Measurements from ENCODE around the gene OPTN. TPM values are rescaled to one million over a fixed set of nuclear protein-coding genes. Genes with fewer than 3 reads are reported as not detected.
"Not testable (repeated sequence)": the region's sequence is repeated elsewhere in the genome, so short reads cannot be mapped to it uniquely, and the experiment has no call there.

The OPTN gene
- total RNA-seq, 1 experiment from 2014 or later: 48.9 TPM

DNA sequence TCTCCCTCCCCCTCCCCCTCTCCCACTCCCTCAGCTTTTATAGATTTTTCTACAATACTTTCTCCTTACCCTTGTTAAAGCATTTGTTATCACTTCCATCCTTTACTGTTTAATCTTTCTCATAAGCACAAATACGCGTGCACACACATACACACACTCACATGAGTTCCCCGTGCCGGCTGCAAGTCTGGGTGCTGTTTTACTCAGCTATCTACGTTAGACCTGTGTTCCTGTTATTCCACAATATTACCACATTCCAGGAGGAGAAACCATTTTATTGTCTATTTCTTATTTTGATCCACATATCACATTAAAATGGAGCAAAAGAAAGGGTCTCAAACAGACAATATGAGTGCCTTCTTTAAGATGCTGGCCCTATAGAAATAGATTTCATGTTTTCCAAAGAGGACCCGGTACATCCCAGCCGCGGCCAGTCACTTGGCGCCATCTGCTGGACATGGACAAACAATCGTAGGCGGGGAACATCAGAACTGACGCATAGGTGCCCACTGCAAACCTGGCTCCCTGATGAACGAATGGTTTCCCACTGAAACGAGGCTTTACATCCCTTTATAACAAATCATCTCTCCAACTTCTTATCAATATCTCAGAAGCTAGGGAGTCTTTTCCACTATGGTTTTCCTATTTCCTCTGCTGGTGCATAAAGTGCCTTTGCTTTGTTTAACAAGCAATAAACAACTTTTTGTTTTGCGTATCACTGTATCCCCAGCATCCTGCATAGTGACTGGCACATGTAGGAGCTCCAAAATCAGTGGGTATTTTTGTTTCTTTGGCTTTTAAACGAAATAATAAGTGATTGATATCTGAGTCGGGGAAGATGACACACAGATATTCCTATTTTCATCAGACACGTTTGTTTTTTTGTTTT lies 25.2 kb upstream of the OPTN start:
- no TSS peak for BruUV-seq (replicated peaks)
- peak; percentile 75 for DNase-seq
- no peak overlapping the region for H3K27ac Mint-ChIP-seq (ENCODE audit: unreplicated experiment)
- H3K9me3 Mint-ChIP-seq (ENCODE audit: low read depth, unreplicated experiment): peaks cover 3% of the 10 kb centered on the region
- no peaks in the 10 kb centered on the region for H3K36me3 Mint-ChIP-seq (ENCODE audit: insufficient read depth, unreplicated experiment)
- peaks cover 68% of the 10 kb centered on the region for H3K27me3 Mint-ChIP-seq (ENCODE audit: unreplicated experiment)
- TF ChIP-seq, protein P1, sequence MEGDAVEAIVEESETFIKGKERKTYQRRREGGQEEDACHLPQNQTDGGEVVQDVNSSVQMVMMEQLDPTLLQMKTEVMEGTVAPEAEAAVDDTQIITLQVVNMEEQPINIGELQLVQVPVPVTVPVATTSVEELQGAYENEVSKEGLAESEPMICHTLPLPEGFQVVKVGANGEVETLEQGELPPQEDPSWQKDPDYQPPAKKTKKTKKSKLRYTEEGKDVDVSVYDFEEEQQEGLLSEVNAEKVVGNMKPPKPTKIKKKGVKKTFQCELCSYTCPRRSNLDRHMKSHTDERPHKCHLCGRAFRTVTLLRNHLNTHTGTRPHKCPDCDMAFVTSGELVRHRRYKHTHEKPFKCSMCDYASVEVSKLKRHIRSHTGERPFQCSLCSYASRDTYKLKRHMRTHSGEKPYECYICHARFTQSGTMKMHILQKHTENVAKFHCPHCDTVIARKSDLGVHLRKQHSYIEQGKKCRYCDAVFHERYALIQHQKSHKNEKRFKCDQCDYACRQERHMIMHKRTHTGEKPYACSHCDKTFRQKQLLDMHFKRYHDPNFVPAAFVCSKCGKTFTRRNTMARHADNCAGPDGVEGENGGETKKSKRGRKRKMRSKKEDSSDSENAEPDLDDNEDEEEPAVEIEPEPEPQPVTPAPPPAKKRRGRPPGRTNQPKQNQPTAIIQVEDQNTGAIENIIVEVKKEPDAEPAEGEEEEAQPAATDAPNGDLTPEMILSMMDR (IDR thresholded peaks at IDR 0.05; ENCODE audit: unreplicated experiment): peak; percentile 62
- CTCF ChIA-PET: interaction anchor here (0.6 to 1.5 kb wide), 5 partner anchors 9 to 374 kb away, joined by 3 to 8 read pairs (median 3); no protein-coding TSS in a partner anchor
- intact Hi-C loops (cut with micrococcal nuclease; ENCODE audit: unreplicated experiment): loop anchor here (1.0 to 10.0 kb wide), 3 partner anchors 170 to 813 kb away; no protein-coding TSS in a partner anchor
- H3K4me1 Mint-ChIP-seq (ENCODE audit: low read depth, unreplicated experiment): no peaks in the 10 kb centered on the region
- no peak overlapping the region for H3K4me3 Mint-ChIP-seq (ENCODE audit: low read depth, unreplicated experiment)

DNA sequence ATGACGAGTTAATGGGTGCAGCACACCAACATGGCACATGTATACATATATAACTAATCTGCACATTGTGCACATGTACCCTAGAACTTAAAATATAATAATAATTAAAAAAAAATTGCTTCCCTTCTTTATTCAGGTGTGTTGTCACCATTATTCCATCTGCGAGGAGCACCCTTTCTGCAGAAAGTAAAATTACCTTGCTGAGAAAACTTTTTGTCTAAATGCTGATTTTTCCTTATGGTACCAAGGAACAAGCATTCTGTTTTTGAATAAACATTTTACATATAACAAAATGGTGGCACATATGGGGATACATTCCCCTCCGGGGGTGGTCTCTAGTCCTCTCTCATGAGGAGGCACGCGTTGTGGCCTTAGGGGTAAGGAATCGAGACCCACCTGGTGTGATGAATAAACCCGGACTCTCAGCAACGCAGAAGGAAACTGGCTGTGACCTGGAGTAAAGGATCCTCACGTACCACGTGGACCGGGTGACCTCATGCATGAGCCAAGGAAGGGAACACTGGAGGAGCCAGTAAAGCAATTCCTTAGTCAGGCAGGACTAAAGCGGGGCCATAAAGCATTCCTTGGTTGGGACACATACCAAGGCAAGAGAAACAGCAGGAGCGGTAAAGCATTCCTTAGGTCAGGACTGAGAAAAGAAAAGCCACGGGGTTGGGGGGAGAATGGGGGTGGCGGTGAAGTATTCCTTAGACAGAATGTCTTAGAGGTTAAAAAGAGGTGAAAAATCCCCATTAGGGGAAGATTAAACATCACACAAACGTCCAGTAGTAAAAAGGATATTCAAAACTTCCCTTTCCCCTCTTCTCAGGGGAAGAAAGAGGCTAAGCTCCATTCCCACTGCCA lies 20.8 kb upstream of the OPTN start:
- Mint-ChIP-seq H3K9me3 (ENCODE audit: low read depth, unreplicated experiment) (peaks cover 9% of the 10 kb centered on the region), H3K27me3 (ENCODE audit: unreplicated experiment) (peaks cover 26% of the 10 kb centered on the region), H3K36me3 (ENCODE audit: insufficient read depth, unreplicated experiment) (no peaks in the 10 kb centered on the region), H3K4me3 (ENCODE audit: low read depth, unreplicated experiment) (no peak overlapping the region), H3K27ac (ENCODE audit: unreplicated experiment) (no peak overlapping the region), H3K4me1 (ENCODE audit: low read depth, unreplicated experiment) (no peaks in the 10 kb centered on the region)
- intact Hi-C loops (cut with micrococcal nuclease; ENCODE audit: unreplicated experiment): loop anchor here (10.0 kb wide), 1 partner anchor 174 kb away; no protein-coding TSS in a partner anchor
- TF ChIP-seq, protein P1 (IDR thresholded peaks at IDR 0.05; ENCODE audit: unreplicated experiment): no peak
- CTCF ChIA-PET: no interaction called here
- no peak for DNase-seq
- BruUV-seq (replicated peaks): no TSS peak

- Mint-ChIP-seq H3K36me3 (ENCODE audit: insufficient read depth, unreplicated experiment) (no peaks in the 10 kb centered on the region), H3K4me1 (ENCODE audit: low read depth, unreplicated experiment) (no peaks in the 10 kb centered on the region), H3K27ac (ENCODE audit: unreplicated experiment) (no peak overlapping the region), H3K4me3 (ENCODE audit: low read depth, unreplicated experiment) (no peak overlapping the region), H3K9me3 (ENCODE audit: low read depth, unreplicated experiment) (peaks cover 13% of the 10 kb centered on the region), H3K27me3 (ENCODE audit: unreplicated experiment) (peaks cover 20% of the 10 kb centered on the region)
- DNase-seq: no peak
- TF ChIP-seq, protein P1 (IDR thresholded peaks at IDR 0.05; ENCODE audit: unreplicated experiment): no peak
- intact Hi-C loops (cut with micrococcal nuclease; ENCODE audit: unreplicated experiment): loop anchor here (10.0 kb wide), 1 partner anchor 175 kb away; no protein-coding TSS in a partner anchor
- BruUV-seq (replicated peaks): no TSS peak
- CTCF ChIA-PET: no interaction called here
Observed at GRCh38 chr10:13079776-13080050, 20.2 kb upstream of the OPTN start.

GRCh38 chr10:13080643-13081042 lies 19.3 kb upstream of the OPTN start:
- Mint-ChIP-seq H3K9me3 (ENCODE audit: low read depth, unreplicated experiment) (peaks cover 13% of the 10 kb centered on the region), H3K4me3 (ENCODE audit: low read depth, unreplicated experiment) (no peak overlapping the region), H3K27me3 (ENCODE audit: unreplicated experiment) (peaks cover 17% of the 10 kb centered on the region), H3K4me1 (ENCODE audit: low read depth, unreplicated experiment) (no peaks in the 10 kb centered on the region), H3K27ac (ENCODE audit: unreplicated experiment) (no peak overlapping the region), H3K36me3 (ENCODE audit: insufficient read depth, unreplicated experiment) (no peaks in the 10 kb centered on the region)
- TF ChIP-seq, protein P1 (IDR thresholded peaks at IDR 0.05; ENCODE audit: unreplicated experiment): no peak
- no peak for DNase-seq
- CTCF ChIA-PET: no interaction called here
- BruUV-seq (replicated peaks): no TSS peak
- intact Hi-C loops (cut with micrococcal nuclease; ENCODE audit: unreplicated experiment): no loop called here

DNA sequence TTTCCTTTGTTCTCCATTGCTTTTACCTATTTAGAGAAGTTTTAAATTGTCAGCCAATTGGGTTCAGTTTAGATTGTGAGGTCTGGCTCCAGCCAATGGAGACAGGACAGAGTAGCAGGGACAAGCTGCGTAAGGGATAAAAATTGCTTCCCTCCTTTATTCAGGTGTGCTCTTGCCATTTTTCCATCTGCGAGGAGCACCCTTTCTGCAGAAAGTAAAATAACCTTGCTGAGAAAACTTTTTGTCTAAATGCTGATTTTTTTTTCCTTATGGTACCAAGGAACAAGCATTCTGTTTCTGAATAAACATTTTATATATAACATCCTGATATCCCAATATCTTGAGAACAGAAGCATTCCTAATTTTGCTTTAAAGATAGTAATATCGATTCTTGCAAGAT lies 16.3 kb upstream of the OPTN start:
- H3K4me3 Mint-ChIP-seq (ENCODE audit: low read depth, unreplicated experiment); BruUV-seq (replicated peaks); intact Hi-C loops (cut with micrococcal nuclease; ENCODE audit: unreplicated experiment); H3K27ac Mint-ChIP-seq (ENCODE audit: unreplicated experiment); H3K36me3 Mint-ChIP-seq (ENCODE audit: insufficient read depth, unreplicated experiment); DNase-seq; H3K27me3 Mint-ChIP-seq (ENCODE audit: unreplicated experiment): not testable (repeated sequence)
- Mint-ChIP-seq H3K9me3 (ENCODE audit: low read depth, unreplicated experiment) (peaks cover 13% of the 10 kb centered on the region), H3K4me1 (ENCODE audit: low read depth, unreplicated experiment) (peaks cover 10% of the 10 kb centered on the region)
- CTCF ChIA-PET: interaction anchor here (0.8 kb wide), 1 partner anchor 9 kb away, joined by 3 read pairs; no protein-coding TSS in a partner anchor
